Left ventricle myocardium inferior (tissue), 1 donor: ENCODE results near the gene FAM72B. TPM values are rescaled to one million over a fixed set of nuclear protein-coding genes. Genes with fewer than 3 reads are reported as not detected.
"Not testable (repeated sequence)": the region's sequence is repeated elsewhere in the genome, so short reads cannot be mapped to it uniquely, and the experiment has no call there.

Source experiments
- DNase-seq: peaks from one replicate; pipeline ENCODE4 v3.0.0-alpha.2; 2020
- H3K27ac ChIP-seq: fragments of 200-600 bp; replicated peaks from 2 replicates; pipeline ENCODE4 v1.8.0; 2021
- H3K27me3 ChIP-seq: fragments of 200-600 bp; 2 replicates; pipeline ENCODE4 v1.8.0; 2021; ENCODE audit warnings: low read depth
- H3K36me3 ChIP-seq: fragments of 200-600 bp; 2 replicates; pipeline ENCODE4 v1.8.0; 2021
- H3K4me1 ChIP-seq: fragments of 200-600 bp; 2 replicates; pipeline ENCODE4 v1.8.0; 2021
- H3K4me3 ChIP-seq: fragments of 200-600 bp; 2 replicates; pipeline ENCODE4 v1.8.0; 2021; ENCODE audit warnings: mild to moderate bottlenecking, moderate library complexity
- H3K9me3 ChIP-seq: fragments of 200-600 bp; replicated peaks from 2 replicates; pipeline ENCODE4 v1.8.0; 2021
- intact Hi-C: fragments of 100-400 bp; cut with micrococcal nuclease; formaldehyde crosslinking; loops from one replicate; pipeline ENCODE4 v1.11.0; 2022
- total RNA-seq: library from RNA; stranded (reverse); fragmentation: NEBNext Ultra II Directional; extraction: Animal tissue kit (Norgen Biotek cat#: 25700); gene quantifications from one replicate; pipeline ENCODE4 v1.2.1, GENCODE V29; 2021
- donor health status: DM: no; HTN: yes; CAD: no; lungs with severe emphysema.

Gene FAM72B
- total RNA-seq, 1 donor from 2014 or later = not detected

- H3K36me3 ChIP-seq, H3K4me3 ChIP-seq, H3K9me3 ChIP-seq, H3K27me3 ChIP-seq, intact Hi-C loops, H3K27ac ChIP-seq, H3K4me1 ChIP-seq, DNase-seq: not testable (repeated sequence)
Observed at GRCh38 chr1:121210778-121211177, 26.6 kb upstream of the FAM72B start.

DNA sequence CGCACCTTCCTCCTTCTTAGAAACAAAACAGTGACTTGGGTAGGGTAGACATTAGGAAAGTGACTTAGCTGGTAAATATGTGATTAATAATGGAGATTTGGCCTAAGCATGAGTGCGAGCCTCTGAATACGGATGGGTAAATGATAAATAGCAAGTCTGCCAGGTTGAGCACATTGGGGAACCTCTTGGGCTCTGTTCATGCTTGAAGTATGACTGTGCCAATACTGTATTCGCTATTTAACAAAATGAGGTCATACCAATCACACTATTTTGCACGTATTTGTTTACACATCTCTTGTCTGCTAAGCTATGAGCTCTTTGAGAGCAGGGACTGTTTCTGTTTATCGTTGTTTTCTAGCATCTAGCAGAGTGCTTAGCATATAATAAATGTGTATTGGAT lies 24.2 kb upstream of the FAM72B start:
- intact Hi-C loops = not testable (repeated sequence)

GRCh38 chr1:121207328-121207727 lies 23.2 kb upstream of the FAM72B start:
- H3K9me3 ChIP-seq, H3K4me1 ChIP-seq, H3K4me3 ChIP-seq, H3K27me3 ChIP-seq, DNase-seq, intact Hi-C loops, H3K27ac ChIP-seq, H3K36me3 ChIP-seq: not testable (repeated sequence)

More for the DNA sequence above, 24.2 kb upstream of the FAM72B start:
- H3K27me3 ChIP-seq, H3K9me3 ChIP-seq, H3K27ac ChIP-seq, H3K4me3 ChIP-seq, H3K36me3 ChIP-seq, DNase-seq, H3K4me1 ChIP-seq: not testable (repeated sequence)

GRCh38 chr1:121205786-121206711 lies 21.9 kb upstream of the FAM72B start:
- H3K9me3 ChIP-seq, H3K4me3 ChIP-seq, intact Hi-C loops, DNase-seq, H3K4me1 ChIP-seq, H3K36me3 ChIP-seq, H3K27me3 ChIP-seq, H3K27ac ChIP-seq: not testable (repeated sequence)

DNA sequence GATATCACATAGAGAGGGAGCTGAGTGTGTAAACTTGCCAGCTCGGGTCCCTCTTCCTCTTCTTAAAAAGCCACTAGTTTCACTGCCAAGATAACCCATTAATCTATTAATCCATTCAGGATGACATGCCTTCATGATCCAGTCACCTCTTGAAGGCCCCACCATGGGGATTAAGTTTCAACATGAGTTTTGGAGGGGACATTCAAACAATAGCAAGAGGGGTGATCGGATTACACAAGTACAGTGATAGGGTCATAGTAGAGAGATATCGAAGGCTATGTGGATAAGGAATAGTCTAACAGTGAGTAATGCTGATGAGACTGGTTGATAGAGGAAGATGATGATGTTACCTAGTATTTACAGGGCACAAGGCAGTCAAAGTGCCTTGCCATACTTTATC lies 18.8 kb upstream of the FAM72B start:
- H3K4me1 ChIP-seq, H3K36me3 ChIP-seq, H3K27ac ChIP-seq, H3K27me3 ChIP-seq, H3K4me3 ChIP-seq, H3K9me3 ChIP-seq, DNase-seq, intact Hi-C loops: not testable (repeated sequence)

GRCh38 chr1:121200985-121201981 lies 17.1 kb upstream of the FAM72B start:
- H3K27ac ChIP-seq, H3K36me3 ChIP-seq, H3K9me3 ChIP-seq, intact Hi-C loops, H3K4me3 ChIP-seq, H3K27me3 ChIP-seq, H3K4me1 ChIP-seq, DNase-seq: not testable (repeated sequence)

DNA sequence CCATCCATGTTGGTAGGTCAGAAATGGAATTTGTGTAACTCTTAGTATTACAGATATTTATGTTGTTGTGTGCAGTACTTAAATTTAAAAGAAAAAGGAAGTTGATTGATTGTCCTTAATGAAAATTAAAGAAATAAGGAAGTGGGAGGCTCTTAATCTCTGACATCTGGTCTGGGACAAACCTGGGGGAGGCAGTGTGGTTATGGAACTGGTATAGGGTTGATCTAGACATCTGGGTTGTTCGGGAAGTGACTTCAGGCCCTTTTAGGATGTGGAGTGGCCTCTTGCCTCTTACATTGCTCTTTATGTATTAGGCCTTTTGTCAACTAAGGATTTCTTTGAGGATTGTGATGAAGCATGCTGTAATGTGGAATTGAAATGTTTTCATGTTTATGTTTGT lies 16.1 kb upstream of the FAM72B start:
- H3K4me3 ChIP-seq, H3K27ac ChIP-seq, H3K4me1 ChIP-seq, H3K27me3 ChIP-seq, H3K9me3 ChIP-seq, DNase-seq, H3K36me3 ChIP-seq, intact Hi-C loops: not testable (repeated sequence)

DNA sequence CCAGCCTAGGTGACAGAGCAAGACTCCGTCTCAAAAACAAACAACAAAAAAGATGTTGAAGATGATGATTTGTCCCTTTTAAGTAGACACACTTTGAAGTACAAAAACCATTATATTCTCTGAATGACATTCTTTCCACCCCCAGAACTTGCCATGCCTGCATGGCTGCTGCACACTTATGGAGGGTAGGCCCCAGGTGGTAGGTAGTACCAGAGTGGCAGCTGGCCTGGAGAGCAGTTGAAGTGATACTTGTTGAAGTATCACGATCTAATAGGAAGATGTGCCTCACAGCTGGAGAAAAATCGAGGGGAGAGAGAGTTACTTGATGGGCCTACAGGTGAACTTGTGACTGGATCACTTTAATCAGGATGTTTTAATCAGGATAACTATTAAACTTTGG lies 15.6 kb upstream of the FAM72B start:
- intact Hi-C loops, H3K27me3 ChIP-seq, DNase-seq, H3K4me1 ChIP-seq, H3K4me3 ChIP-seq, H3K36me3 ChIP-seq, H3K27ac ChIP-seq, H3K9me3 ChIP-seq: not testable (repeated sequence)

DNA sequence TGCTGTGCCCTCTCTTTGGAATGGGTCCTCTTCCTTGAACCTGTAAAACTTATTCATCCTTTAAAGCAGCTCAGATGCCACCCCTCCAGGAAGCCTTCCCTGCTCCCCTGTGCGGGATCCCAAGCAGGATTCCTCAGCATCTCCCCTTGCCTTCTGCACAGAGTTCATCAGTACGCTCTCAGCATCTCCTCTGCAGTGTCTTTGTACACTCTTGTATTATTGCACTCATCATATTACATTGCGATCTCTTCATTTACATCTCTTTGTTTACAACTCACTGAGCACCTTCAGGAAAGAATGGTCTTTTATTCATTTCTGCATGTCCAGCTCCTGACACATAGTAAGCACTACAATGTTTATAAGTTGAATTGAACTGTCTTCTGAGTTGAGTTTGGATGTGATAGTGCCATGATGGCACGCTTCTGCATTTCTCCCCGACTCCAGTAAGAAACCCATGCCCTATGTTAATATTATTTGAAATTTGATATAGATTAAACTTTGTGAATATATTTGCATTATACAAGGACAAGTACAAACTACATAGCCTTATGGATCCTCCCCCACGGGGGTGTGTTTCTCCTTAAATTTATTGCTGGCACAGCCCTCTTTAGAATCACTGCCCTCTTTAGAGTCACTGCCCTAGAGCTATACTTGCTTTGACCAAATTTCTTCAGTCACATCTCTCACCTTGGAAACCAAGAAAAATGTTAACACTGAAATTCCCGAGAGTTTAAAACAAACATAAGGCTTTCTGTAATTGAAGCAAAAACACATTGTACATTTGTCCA lies 13.1 kb upstream of the FAM72B start:
- intact Hi-C loops, DNase-seq, H3K4me3 ChIP-seq, H3K27me3 ChIP-seq, H3K36me3 ChIP-seq, H3K9me3 ChIP-seq, H3K27ac ChIP-seq, H3K4me1 ChIP-seq: not testable (repeated sequence)

DNA sequence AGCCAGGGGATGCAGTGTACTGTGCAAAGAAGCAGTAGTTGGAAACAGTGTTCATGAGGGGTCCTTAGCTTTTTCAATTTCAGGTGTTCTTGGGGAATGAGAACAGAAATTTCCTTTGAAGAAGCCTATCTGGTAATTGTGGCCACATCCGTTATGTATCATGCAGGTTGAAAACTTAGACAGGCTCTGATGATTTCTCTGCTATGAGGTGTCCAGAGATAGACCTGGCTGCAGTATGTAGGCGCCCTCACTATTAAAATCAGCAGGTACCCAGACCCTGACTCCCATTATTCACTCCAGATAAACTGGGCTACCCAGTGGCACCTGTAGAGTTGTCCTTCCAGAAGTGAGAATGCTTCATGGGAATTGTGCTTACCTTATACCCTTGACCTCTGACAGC lies 8.4 kb upstream of the FAM72B start:
- H3K9me3 ChIP-seq, H3K4me3 ChIP-seq, H3K4me1 ChIP-seq, H3K36me3 ChIP-seq, H3K27me3 ChIP-seq, H3K27ac ChIP-seq, intact Hi-C loops, DNase-seq: not testable (repeated sequence)

GRCh38 chr1:121187914-121188313 lies 3.8 kb upstream of the FAM72B start:
- H3K27me3 ChIP-seq, H3K9me3 ChIP-seq, H3K36me3 ChIP-seq, H3K4me1 ChIP-seq, intact Hi-C loops, DNase-seq, H3K27ac ChIP-seq: not testable (repeated sequence)
- H3K4me3 ChIP-seq = peak overlapping the region; percentile 41

DNA sequence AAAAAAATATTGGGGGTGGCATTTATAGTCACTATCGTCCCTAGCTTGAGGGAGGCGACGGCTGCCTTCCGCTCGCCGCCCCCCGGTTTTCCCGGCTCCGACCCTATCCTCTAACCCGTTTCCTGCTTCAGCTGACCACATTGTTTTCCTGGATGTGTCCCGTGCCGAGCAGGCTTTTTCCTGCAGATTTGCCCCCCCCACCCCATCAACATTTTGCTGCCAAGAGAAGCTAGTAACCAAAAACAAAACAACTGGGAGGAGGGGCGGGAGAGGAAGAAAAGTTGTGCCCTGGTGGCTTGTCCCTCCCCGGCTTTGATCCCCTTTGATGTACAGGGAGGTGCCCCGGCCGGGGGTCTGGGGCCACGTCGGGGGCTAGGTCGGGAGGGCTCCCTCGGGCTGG lies 2.1 kb upstream of the FAM72B start:
- peak; percentile 21 for DNase-seq
- H3K4me1 ChIP-seq, intact Hi-C loops, H3K36me3 ChIP-seq, H3K9me3 ChIP-seq, H3K27me3 ChIP-seq: not testable (repeated sequence)
- peak overlapping the region; percentile 54 for H3K4me3 ChIP-seq
- peak overlapping the region; percentile 30 for H3K27ac ChIP-seq

DNA sequence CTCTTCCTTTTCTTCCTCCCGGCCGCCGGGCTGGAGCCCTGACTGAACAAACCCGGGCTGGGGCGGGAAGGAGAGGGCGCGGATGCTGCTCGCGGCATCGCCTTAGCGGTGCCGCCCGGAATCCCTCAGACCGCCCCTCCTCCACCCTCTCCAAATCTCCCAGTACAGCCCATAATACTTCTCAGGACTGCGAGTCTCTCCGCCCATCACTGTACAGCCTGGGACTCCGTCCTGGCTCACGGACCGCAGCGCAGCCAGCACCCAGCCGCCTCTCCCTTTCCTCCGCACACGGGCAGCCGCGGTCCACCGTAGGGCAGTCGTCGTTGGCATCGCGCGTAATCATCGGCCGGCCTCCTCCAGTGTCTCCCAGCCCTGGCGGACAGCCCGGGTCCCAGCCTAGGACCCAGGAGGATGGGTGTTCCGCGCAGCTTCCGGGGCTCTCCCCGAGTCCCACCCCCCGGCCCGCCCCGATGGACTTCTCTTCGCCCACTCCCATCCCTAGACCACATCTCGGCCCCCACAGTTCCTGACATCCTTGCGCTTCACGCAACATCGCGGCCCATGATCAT lies 1.1 kb upstream of the FAM72B start:
- intact Hi-C loops = not testable (repeated sequence)

More for the DNA sequence above, 1.1 kb upstream of the FAM72B start:
- not testable (repeated sequence) for H3K36me3 ChIP-seq, H3K4me1 ChIP-seq, H3K9me3 ChIP-seq, H3K27me3 ChIP-seq
- H3K4me3 ChIP-seq = peak overlapping the region; percentile 68
- H3K27ac ChIP-seq = peak overlapping the region; percentile 84
- DNase-seq = peak; percentile 16
